HL-60 (cell line): ENCODE measurements around the gene PDE8A.

Experiments
- POLR2AphosphoS5 ChIP-seq: IDR thresholded peaks from 2 replicates; pipeline ENCODE4 v1.6.1; 2012; ENCODE audit warnings: low read depth
- REST ChIP-seq: IDR thresholded peaks from 2 replicates; pipeline ENCODE4 v1.6.1; 2012; ENCODE audit warnings: low read depth; ENCODE audit not compliant: insufficient replicate concordance
- SPI1 ChIP-seq: IDR thresholded peaks from 2 replicates; pipeline ENCODE4 v1.6.1; 2012; ENCODE audit warnings: low read depth, mild to moderate bottlenecking, borderline replicate concordance
- TF ChIP-seq, protein P1 (sequence below): IDR thresholded peaks from one replicate; pipeline ENCODE4 v1.5.1; 2011; ENCODE audit warnings: low read length, control low read depth, inconsistent platforms; ENCODE audit not compliant: insufficient read depth

DNA sequence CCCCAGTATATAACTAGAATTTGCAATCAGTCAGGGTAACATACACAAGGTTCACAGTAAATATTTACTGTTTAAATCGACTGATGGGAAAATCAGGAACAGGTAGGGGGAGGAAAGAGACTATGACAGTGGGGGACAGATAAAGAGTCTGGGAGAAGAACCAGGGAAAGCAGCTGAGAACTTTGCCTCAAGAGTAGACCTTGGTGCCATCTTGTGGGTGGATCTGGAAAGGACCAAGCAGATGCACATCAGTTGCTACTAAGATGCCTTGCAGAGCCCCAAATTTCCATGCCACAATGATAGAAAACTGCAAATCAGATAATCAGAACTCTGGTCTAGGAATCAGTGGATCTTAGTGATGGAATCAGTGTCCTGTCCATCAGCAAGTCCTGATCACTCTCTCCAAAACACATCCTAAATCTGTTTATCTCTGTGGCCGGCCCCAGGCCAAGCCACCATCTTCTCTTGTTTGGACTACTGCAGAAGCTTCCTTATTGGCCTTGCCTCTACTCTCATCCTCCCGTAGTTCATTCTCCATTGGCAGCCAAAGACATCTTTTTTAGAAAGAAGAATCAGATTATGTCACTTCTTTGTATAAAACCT lies 62.7 kb downstream of the PDE8A start:
- TF ChIP-seq, protein P1, sequence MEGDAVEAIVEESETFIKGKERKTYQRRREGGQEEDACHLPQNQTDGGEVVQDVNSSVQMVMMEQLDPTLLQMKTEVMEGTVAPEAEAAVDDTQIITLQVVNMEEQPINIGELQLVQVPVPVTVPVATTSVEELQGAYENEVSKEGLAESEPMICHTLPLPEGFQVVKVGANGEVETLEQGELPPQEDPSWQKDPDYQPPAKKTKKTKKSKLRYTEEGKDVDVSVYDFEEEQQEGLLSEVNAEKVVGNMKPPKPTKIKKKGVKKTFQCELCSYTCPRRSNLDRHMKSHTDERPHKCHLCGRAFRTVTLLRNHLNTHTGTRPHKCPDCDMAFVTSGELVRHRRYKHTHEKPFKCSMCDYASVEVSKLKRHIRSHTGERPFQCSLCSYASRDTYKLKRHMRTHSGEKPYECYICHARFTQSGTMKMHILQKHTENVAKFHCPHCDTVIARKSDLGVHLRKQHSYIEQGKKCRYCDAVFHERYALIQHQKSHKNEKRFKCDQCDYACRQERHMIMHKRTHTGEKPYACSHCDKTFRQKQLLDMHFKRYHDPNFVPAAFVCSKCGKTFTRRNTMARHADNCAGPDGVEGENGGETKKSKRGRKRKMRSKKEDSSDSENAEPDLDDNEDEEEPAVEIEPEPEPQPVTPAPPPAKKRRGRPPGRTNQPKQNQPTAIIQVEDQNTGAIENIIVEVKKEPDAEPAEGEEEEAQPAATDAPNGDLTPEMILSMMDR = peak; percentile 56
- TF ChIP-seq POLR2AphosphoS5 = no peak
- no peak for TF ChIP-seq SPI1
- no peak for TF ChIP-seq REST
